Activated gamma-delta T cell (primary cell): ENCODE results near the gene LZTS2.
"Not testable (repeated sequence)": the region's sequence is repeated elsewhere in the genome, so short reads cannot be mapped to it uniquely, and the experiment has no call there.

Experiments
- DNase-seq: peaks from one replicate; lab custom pipeline; 2025; lab: John Stamatoyannopoulos, UW
- total RNA-seq, 2 donors: gene quantifications; one replicate each; lab custom pipeline; 2026; lab: John Stamatoyannopoulos, UW

LZTS2 gene, protein sequence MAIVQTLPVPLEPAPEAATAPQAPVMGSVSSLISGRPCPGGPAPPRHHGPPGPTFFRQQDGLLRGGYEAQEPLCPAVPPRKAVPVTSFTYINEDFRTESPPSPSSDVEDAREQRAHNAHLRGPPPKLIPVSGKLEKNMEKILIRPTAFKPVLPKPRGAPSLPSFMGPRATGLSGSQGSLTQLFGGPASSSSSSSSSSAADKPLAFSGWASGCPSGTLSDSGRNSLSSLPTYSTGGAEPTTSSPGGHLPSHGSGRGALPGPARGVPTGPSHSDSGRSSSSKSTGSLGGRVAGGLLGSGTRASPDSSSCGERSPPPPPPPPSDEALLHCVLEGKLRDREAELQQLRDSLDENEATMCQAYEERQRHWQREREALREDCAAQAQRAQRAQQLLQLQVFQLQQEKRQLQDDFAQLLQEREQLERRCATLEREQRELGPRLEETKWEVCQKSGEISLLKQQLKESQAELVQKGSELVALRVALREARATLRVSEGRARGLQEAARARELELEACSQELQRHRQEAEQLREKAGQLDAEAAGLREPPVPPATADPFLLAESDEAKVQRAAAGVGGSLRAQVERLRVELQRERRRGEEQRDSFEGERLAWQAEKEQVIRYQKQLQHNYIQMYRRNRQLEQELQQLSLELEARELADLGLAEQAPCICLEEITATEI
- 31.4 to 46.2 reads per million in 2 donors for total RNA-seq

DNA sequence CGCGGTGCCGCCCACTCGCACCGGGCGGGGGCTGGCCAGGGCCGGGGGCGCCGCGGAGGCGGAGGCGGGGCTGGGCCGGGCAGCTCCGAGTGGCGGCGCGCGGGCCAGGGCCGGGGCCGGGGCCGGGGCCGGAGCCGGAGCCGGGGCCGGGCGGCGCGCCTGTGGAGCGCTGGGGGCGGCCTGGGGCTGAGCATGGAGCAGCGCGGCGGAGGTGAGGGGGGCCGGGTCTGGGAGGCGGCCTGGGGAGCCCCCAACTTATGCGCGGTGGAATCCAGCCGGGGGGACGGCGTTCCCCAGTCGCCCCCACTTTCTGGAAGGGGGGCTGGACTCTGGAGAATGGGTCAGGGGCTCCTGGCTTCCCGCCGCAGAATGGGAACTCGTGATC lies at the start of gene LZTS2:
Gene LZTS2, plus strand, starts transcription at position 67 of the 385 bp plus-strand sequence. CDS start 2,731 bp downstream, outside the sequence.
- no peak for DNase-seq

DNA sequence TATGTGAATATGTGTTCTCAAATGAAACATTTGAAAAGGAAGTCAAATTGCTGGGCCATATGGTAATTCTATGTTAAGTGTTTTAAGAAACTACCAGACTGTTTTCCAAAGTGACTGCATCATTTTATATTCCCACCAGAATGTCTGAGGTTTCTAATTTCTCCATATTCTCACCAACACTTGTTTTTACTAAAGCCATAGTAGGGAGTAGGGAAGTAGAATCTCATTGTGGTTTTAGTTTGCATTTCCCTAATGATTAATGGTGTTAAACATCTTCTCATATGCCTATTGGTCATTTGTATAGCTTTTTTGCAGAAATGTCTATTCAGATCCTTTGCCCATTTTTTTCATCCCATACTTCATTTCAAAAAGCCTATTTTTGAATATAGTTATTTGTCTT lies 39.4 kb upstream of the LZTS2 start:
- DNase-seq, result no peak

DNA sequence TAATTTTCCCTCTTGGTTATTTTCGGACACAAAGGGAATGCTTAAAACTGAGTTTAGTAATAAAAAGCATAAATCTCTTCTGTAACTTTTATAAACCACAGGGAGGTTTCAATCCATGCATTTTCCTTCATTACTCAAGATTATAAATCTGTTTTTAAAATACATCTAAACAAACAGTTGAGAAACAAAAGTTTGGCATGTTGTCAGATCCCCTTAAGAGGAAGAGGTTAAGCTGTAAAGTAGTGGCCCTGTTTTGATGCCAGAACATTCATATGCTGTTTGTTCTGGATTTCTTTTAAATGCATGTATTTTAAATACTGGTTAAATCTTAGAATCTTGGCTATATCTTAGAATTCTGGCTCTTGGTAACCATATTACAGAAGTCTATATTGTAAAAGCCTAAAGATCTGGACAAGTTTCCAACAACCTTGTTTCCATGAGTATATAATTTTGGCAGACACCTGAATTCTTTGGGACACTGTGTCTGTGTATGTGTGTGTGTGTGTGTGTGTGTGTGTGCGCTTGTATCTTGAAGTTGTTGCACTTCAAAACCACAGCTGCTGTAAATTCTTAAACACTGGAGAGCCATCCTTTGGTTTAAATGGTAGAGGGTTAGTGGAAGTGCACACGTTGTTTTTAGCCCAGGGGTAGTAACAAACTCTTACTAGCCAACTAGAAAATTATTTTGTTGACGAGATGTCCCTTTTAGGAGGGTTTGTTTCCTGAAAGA lies 37.1 kb upstream of the LZTS2 start:
- DNase-seq, result no peak

DNA sequence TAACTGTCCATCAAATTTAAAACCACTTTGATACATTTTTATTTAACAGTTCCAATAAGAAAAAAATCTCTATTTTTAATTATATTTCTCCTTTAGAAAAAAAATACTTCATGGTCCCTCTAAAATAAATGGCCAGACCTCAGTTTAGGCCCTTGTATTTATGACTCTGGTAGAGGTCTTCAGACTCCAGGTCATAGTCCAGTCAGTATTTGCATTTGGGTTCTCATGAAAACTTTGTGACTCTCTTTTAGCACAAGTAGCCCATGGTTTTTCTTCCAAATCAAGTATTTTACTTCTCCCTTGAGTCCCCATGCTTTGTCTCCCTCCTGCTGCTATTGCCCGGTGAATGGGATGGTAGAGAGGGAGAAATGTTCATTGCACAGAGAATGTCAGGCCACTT lies 35.8 kb upstream of the LZTS2 start:
- DNase-seq, result no peak

DNA sequence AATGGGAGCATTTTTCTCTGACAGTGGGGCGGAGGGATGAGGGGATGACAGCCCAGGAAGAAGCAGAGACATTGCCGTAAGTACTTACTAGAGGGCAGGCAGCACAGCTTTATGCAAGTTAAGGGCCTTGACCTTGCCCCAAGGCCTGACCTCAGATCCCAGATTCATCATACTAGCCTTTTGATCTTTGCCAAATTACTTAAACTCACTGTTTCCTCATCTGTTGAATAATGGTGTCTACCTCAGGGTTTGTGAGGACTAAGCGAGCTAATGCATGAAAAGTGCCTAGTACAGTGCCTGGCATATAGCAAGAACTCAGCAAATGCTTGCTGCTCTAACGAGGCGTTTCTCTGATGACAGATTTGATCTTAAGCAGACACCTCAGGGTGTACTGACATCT lies 33.8 kb upstream of the LZTS2 start:
- DNase-seq, result no peak

DNA sequence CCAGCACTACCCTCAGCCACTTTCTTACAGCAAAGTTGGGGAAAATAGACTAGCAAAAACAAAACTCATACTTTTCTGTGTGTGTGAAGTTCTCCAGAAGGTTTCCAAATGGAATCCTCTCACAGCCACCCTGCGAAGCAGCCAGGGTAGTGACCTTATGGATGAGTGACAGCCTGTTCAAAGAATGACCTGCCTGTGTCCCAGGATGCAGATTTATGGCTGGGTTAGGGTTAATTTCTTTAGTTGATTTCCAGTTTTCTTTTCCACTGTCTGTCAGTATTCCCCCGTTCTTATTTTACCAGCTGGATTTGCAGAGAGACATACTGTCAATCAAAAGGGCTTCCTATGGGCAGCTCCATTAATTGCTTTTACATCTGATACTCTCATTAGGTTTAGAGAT lies 32.7 kb upstream of the LZTS2 start:
- DNase-seq, result no peak

DNA sequence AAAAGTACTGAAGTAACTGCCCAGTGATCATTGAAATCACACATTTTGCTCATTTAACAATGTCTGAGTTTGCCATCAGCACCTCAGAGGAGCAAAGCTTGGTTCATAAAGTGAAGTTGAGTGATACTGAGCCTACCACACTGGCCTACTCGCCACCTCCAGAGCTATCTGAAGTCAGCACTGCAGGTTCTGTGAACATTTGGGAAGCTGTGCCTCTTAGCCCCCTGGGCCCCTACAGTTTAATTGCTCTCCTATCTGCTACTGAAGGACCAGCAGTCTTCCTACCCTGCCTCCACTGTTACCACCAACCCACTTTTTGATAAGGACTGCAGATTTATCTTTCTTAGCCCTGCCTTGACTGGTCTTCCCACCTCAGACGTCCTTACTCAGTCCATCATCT lies 32.3 kb upstream of the LZTS2 start:
- DNase-seq, result no peak

DNA sequence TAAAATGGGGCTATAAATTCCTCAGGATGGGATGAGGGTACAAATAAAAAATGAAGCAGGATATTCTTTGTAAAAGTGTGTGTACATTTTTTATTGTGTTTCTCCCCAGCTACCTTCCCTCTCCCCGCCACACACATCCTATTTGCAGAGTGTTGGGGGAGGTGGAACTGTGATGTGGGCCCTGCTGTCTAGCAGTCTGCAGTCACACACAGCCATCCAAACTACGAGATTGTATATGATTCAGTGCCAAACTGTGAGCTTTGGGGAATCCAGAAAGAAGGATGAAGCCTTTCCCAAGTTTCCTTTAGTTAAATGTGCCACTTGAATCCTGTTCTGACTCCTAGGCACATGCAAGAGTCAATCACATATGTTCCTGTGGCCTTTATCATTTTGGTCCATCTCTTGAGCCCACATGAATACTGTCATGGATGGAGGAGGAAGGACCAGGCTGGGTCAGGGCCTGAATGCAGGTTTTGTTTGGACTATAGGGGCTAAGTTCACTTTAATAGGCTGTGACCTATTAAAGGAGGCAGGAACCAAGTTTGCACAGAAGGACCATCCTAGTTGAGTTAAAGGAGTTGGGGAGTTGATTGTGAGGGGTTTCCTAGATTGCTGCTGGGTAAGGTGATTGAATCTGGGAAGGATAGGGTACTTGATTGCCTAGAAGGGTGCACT lies 31.4 kb upstream of the LZTS2 start:
- no peak for DNase-seq

DNA sequence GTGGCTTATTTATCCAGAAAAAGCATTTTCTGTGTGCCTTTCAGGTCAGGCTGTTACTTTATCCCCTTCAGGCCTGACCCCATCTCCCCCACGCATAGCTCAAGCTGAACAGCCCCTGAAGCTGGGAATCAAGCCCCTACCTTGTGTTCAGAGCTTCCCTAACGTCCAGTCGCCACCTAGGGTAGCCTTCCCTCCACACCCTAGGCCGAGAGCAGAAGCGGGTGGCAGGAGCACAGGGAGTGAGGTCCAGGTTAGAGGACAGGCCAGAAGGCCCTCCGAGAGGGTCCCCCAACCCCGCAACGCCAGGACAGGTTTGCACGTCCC lies 30.8 kb upstream of the LZTS2 start:
- no peak for DNase-seq

DNA sequence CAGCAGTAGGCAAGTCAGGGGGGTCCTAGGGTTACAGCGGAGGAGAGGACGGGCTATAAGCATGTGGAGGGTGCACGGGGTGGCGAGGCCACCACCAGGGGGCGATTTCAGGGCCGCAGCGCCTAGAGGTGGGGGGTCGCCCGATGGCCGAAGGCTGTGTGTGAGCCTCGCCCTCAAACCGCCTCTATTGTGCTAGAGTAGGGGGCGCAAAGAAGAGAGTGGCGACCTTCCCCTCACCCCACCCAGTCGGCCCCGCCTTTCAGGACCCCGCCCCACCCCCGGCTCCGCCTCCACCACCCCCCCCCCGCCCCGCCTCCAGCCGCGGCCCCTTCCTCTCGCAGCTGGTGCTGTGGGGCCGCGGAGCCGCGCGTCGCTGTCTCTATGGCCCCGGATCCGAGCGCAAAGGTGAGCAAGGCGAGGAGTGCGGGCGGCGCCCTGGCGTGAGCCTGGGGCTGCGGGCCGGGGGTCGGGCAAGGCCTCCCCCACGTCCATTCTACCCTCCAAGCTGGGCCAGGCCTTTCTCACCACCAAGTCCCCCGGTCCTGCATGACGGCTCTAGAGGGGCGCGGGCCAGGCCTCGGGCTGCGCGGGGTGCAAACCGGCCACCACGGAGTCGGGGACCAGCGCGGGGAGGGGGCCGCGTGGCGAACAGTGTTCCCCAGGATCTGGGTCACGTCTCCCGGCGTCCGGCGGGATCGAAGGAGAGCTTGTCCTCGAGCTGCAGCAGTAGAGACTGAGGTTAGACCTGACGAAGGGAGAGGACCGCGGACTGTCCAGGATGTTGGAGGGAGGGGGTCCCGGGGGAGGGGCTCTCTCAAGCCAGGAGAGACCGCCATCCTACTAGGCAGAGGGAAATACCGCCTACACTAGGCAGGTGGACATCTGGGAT lies 30.2 kb upstream of the LZTS2 start, which contains the start of gene SEMA4G:
Gene SEMA4G, plus strand, starts transcription at position 318 of the 889 bp plus-strand sequence. CDS start 3,409 bp downstream, outside the sequence.
- no peak for DNase-seq

DNA sequence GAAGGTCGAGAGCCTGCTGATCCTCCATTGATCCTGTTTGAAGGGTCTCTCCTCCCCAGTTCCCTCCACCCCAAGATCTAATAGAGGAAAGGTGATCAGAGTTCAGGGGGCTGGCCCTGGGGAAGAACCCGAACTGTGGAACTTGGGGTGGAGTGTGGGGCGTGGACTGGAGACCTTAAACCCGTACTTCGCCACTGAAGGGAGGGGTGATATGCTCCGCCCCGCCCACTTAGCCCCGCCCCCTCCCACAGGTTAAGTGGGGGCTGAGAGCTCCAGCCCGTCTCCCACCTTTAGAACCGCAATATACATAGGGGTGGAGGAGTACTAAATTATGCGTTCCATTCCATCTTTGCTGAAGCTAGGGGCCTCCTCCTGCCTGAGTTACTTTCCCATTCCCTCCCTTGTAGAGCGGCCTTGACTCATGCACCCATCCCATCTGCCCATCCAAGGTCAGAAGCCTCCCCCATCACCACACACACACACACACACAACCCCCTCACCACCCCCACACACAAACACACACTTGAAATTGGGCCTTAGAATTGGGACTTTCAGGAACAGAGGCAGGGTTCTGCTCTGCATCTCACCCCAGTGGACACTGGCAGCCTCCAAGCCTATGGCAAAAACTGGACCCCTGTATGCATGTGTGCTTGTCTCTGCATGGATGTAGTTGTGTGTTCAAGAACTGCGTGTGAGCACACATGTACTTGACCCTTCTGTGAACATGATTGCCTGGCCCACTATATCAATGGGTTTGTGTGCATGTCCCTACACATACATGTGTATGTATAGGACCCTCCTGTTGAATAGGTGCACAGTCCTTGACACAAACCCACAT lies 29.3 kb upstream of the LZTS2 start:
- no peak for DNase-seq

DNA sequence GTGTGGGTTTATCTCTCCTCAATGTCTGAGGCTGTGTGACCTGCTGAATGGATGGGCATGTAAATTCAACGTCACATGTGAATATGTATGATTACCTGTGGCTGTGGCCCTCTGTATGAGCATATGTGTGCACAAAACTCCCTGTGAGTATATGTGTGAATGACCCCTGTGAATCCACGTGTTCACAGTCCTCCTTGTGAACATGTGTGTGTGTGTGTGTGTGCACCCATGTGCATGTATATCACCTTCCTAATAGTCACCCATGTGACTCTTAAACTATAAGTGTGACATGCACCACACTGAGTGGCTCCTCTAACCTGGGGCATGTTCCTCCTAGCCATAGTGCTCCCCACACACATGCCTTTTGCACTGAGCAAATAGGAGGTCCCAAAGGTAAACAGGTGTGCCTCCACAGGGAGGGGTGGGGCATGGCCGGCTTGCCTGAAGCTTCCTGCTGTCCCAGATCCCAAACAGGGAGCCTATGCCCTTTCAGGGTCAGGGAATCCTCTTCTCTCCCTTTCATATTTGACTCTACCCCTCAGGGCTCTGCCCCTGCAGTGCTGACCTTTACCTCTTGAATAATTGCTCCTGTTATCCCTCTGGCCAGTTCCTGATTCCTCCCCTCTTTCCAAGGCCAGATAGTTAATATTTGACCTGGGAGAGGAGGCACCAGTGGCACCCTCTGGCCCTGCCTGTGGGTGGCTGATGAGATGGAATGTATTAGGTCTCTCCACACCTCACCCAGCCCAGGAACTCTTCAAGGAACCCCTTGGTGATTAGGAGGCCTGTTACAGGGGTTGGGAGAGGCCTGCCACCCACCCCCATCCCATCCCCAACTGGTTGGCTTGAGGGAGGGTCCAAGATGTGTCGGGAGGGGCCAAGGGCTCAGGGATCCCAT lies 28.4 kb upstream of the LZTS2 start:
- DNase-seq, result no peak

DNA sequence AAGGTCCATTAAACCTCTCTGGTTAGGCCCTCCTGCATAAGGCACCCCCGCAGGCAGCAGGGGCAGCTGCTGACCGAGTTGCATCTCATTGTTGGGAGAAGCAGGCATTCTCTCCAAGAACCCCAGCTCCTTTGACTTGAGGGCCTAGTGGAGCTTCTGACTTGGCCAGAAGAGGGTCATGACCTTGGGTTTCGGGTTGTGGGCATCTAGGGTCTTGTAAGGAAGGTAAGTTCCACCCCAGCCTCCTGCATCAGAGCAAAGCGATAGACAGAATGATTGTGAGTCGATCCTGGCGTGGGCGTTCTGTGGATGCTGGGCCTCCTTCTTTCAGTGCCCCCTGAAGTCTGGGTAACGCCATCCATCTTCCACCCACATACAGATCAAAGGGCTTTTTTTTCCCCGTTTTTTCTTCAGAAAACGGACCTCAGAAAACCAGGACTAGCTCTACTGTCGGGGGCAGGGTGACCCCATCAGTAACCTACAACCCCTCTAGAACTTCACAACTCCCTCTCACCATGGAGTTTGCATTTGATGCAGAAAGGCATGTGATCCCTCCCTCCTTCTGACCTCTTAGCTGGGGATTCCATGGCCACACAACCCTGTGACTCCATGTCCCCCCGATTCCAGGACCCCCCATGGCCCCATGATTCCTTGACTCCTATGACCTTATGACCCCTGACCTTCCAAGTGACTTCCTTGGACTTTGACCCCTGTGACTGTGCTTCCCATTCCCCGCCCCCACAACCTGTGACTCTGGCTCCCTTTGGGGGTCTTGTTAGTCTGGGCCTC lies 27.3 kb upstream of the LZTS2 start:
- DNase-seq, result no peak

DNA sequence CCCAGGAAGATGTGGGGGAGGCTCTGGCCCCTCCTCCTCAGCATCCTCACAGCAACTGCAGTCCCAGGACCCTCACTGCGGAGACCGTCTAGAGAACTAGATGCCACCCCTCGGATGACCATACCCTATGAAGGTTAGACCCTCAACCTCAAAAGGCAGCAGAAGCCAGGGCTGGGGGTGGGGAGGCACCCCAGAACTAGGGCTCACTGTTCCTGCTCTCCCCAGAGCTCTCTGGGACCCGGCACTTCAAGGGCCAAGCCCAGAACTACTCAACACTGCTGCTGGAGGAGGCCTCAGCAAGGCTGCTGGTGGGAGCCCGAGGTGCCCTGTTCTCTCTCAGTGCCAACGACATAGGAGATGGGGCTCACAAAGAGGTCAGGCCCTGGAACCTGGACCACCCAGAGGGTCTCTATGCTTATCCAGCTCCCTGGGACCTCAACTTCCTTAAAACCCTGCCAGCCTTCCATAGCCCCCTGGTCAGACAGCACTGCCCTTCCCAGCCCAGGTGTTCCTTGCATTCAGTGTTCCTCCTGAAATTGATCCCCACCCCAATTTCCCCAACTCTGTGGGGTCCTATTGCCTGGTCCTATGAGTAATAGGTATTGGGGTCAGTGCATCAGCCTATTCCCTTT lies 26.6 kb upstream of the LZTS2 start:
- DNase-seq, result no peak

DNA sequence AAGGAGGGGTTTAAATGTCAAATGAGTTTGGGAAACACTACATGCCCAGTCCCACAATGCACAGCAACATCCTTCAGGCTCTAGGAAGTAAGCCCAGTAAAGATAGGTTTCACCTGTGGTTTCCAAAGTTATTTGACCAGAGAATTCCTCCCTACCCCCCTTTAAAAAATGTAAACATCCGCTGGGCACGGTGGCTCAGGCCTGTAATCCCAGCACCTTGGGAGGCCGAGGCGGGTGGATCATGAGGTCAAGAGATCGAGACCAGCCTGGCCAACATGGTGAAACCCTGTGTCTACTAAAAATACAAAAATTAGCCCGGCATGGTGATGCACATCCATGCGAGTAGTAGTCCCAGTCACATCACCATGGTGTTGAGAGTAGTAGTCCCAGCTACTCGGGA lies 24.2 kb upstream of the LZTS2 start:
- not testable (repeated sequence) for DNase-seq

DNA sequence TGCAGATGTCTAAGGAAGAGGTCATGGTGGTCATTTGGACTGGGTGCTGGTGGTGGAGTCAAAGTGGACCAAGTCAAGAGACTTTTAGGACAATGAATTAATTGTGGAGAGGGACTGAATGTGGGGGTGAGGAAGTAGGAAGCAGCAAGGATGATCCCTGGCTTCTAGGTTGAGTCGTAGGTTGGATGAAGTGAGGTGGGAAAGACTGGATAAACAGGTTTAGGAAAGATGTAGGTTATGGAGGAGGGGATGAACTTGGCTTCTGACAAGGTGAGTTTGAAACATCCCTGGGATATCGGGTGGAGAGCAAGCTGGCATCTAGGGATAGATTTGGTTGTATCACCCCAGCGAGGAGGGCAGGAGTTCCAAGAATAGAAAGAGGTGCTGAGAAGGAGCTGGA lies 22.7 kb upstream of the LZTS2 start:
- no peak for DNase-seq

DNA sequence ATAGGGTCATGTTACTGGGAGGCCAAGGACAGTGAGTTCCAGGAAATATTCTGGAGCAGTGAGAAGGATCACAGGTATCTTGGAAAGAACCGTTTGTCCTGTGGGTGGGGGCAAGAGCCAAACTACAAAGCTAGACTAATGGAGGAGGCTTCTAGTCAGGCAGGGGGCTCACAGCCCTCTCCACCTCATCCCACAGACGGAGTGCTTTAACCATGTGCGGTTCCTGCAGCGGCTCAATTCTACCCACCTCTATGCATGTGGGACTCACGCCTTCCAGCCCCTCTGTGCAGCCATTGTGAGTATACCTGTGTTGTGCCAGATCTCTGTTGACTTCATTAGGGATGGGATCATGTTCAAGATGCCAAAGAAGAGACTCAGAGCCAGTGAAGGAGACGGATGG lies 22.2 kb upstream of the LZTS2 start:
- DNase-seq, result no peak
